ENCODE results near the gene C5orf34. TPM values are rescaled to one million over a fixed set of nuclear protein-coding genes. Genes with fewer than 3 reads are reported as not detected.
"Not testable (repeated sequence)": the region's sequence is repeated elsewhere in the genome, so short reads cannot be mapped to it uniquely, and the experiment has no call there.

The C5orf34 gene
- total RNA-seq, 1 donor, result 1.8 TPM

DNA sequence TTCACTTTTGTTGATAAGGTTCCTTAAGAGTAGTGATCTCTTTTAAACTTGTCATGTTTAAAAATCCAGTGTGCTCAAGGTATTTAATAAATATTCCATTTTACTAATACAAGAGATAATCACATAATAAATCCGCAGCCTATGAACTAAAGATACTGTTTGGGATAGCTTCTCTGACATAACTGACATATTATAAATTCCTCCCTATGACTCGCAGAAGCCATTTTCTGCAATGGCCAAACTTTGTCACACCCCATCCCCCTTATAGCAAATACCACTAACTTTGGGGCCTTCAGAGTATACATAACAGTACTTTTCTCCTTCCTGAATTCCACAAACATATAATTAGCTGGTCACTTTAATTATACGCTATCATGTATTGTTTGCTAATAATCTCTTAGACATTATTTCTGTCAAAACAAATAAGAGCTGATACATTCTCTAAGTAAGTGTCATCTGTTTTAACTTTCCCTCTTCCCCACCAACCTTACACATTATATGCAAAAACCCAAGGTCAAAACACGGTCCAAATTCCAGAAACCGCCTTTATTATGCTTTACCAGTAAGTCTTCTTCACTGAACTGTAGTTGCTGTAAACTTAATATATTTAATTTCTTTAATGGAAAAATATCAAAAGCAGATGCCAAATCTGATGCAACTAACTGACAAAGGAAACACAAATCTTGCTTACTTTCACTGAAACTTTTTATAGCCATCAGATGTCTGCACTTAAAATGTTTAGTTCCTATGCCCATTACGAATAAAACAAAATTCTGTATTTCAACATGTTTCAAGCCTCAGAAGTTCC is 32.3 kb downstream of the C5orf34 start:
- peak; percentile 86 for DNase-seq (ENCODE audit: insufficient read length, low spot score, missing footprints)
- Histone ChIP-seq H3K36me3 (ENCODE audit: insufficient read depth, low read length) (no peaks in the 10 kb centered on the region), H3K4me1 (ENCODE audit: insufficient read depth, low read length) (peaks cover 12% of the 10 kb centered on the region), H2AFZ (ENCODE audit: low read length) (peak overlapping the region; percentile 97), H3K79me2 (ENCODE audit: insufficient read depth, low read length) (peaks cover 40% of the 10 kb centered on the region), H3K4me3 (ENCODE audit: insufficient read depth, low read length) (peak overlapping the region; percentile 82), H3K9me3 (ENCODE audit: low read depth, low read length) (no peaks in the 10 kb centered on the region), H3K27ac (ENCODE audit: low read depth, low read length) (peak overlapping the region; percentile 99), H4K20me1 (ENCODE audit: insufficient read depth, low read length) (no peaks in the 10 kb centered on the region), H3K4me2 (ENCODE audit: insufficient read depth, low read length) (peak overlapping the region; percentile 78), H3K27me3 (ENCODE audit: insufficient read depth, low read length) (no peaks in the 10 kb centered on the region)
- TF ChIP-seq, protein P1, sequence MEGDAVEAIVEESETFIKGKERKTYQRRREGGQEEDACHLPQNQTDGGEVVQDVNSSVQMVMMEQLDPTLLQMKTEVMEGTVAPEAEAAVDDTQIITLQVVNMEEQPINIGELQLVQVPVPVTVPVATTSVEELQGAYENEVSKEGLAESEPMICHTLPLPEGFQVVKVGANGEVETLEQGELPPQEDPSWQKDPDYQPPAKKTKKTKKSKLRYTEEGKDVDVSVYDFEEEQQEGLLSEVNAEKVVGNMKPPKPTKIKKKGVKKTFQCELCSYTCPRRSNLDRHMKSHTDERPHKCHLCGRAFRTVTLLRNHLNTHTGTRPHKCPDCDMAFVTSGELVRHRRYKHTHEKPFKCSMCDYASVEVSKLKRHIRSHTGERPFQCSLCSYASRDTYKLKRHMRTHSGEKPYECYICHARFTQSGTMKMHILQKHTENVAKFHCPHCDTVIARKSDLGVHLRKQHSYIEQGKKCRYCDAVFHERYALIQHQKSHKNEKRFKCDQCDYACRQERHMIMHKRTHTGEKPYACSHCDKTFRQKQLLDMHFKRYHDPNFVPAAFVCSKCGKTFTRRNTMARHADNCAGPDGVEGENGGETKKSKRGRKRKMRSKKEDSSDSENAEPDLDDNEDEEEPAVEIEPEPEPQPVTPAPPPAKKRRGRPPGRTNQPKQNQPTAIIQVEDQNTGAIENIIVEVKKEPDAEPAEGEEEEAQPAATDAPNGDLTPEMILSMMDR (IDR thresholded peaks at IDR 0.05; ENCODE audit: extremely low read depth, low read depth, low read length), result no peak

DNA sequence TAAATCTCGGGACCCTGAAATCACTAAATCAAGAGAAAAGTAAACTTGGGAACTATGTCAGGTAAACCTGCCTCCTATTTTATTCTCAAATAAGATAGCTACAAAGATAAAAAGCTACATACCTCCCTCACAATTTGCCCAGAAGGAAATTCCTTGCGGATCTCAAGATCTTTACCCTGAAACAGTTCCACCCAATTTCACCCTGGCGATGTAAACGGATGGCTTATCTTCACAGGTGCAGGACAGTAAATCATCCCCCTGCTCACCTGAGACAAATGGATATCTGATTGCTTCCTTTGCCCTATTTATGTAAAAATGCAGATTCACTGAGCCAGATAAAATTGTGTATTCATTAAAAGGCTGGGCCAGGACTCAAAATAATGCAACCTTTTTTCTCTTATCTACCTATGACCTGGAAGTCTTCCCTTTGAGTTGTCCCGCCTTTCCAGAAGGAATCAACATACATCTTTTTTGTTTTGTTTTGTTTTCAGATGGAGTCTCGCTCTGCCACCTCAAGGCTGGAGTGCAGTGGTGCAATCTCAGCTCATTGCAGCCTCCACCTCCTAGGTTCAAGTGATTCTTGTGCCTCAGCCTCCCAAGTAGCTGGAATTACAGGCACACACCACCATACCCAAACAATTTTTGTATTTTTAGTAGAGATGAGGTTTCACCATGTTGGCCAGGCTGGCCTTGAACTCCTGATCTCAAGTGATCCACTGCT is 45.1 kb downstream of the C5orf34 start:
- DNase-seq (ENCODE audit: insufficient read length, low spot score, missing footprints), result no peak
- H4K20me1 ChIP-seq (ENCODE audit: insufficient read depth, low read length), result no peaks in the 10 kb centered on the region
- no peak overlapping the region for H3K4me2 ChIP-seq (ENCODE audit: insufficient read depth, low read length)
- H3K79me2 ChIP-seq (ENCODE audit: insufficient read depth, low read length), result peaks cover 46% of the 10 kb centered on the region
- H3K36me3 ChIP-seq (ENCODE audit: insufficient read depth, low read length), result peaks cover 16% of the 10 kb centered on the region
- H3K4me1 ChIP-seq (ENCODE audit: insufficient read depth, low read length), result no peaks in the 10 kb centered on the region
- H3K27me3 ChIP-seq (ENCODE audit: insufficient read depth, low read length), result no peaks in the 10 kb centered on the region
- TF ChIP-seq, protein P1 (IDR thresholded peaks at IDR 0.05; ENCODE audit: extremely low read depth, low read depth, low read length), result no peak
- no peak overlapping the region for H2AFZ ChIP-seq (ENCODE audit: low read length)
- H3K27ac ChIP-seq (ENCODE audit: low read depth, low read length), result no peak overlapping the region
- H3K4me3 ChIP-seq (ENCODE audit: insufficient read depth, low read length), result no peak overlapping the region
- H3K9me3 ChIP-seq (ENCODE audit: low read depth, low read length), result peaks cover 3% of the 10 kb centered on the region

DNA sequence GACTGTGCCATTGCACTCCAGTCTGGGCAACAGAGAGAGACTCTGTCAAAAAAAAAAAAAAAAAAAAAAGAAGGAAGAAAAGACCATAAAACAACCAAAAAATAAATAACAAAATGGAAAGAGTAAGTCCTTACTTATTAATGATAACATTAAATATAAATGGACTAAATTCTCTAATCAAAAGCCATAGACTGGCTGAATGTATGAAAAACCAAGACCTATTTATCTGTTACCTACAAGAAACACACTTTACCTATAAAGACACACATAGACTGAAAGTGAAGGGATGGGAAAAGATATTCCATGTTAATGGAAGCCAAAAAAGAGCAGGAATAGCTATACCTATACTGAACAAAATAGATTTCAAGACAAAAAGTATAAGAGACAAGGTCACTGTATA is 47.8 kb downstream of the C5orf34 start:
- no peak overlapping the region for H2AFZ ChIP-seq (ENCODE audit: low read length)
- no peak for DNase-seq (ENCODE audit: insufficient read length, low spot score, missing footprints)
- H3K27me3 ChIP-seq (ENCODE audit: insufficient read depth, low read length), result no peaks in the 10 kb centered on the region
- peaks cover 3% of the 10 kb centered on the region for H3K9me3 ChIP-seq (ENCODE audit: low read depth, low read length)
- no peaks in the 10 kb centered on the region for H3K4me1 ChIP-seq (ENCODE audit: insufficient read depth, low read length)
- H4K20me1 ChIP-seq (ENCODE audit: insufficient read depth, low read length), result no peaks in the 10 kb centered on the region
- H3K4me2 ChIP-seq (ENCODE audit: insufficient read depth, low read length), result no peak overlapping the region
- no peak overlapping the region for H3K27ac ChIP-seq (ENCODE audit: low read depth, low read length)
- no peak overlapping the region for H3K4me3 ChIP-seq (ENCODE audit: insufficient read depth, low read length)
- H3K36me3 ChIP-seq (ENCODE audit: insufficient read depth, low read length), result peaks cover 14% of the 10 kb centered on the region
- TF ChIP-seq, protein P1 (IDR thresholded peaks at IDR 0.05; ENCODE audit: extremely low read depth, low read depth, low read length), result no peak
- peaks cover 38% of the 10 kb centered on the region for H3K79me2 ChIP-seq (ENCODE audit: insufficient read depth, low read length)

DNA sequence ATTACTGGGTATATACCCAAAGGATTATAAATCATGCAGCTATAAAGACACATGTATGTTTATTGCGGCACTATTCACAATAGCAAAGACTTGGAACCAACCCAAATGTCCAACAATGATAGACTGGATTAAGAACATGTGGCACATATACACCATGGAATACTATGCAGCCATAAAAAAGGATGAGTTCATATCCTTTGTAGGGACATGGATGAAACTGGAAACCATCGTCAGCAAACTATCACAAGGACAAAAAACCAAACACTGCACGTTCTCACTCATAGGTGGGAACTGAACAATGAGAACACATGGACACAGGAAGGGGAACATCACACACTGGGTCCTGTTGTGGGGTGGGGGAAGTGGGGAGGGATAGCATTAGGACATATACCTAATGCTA is 49.5 kb downstream of the C5orf34 start:
- not testable (repeated sequence) for H3K4me3 ChIP-seq (ENCODE audit: insufficient read depth, low read length); H3K27ac ChIP-seq (ENCODE audit: low read depth, low read length); H3K4me1 ChIP-seq (ENCODE audit: insufficient read depth, low read length); H3K9me3 ChIP-seq (ENCODE audit: low read depth, low read length); H4K20me1 ChIP-seq (ENCODE audit: insufficient read depth, low read length); H3K4me2 ChIP-seq (ENCODE audit: insufficient read depth, low read length); H3K27me3 ChIP-seq (ENCODE audit: insufficient read depth, low read length); H2AFZ ChIP-seq (ENCODE audit: low read length); DNase-seq (ENCODE audit: insufficient read length, low spot score, missing footprints)
- Histone ChIP-seq H3K36me3 (ENCODE audit: insufficient read depth, low read length) (peaks cover 14% of the 10 kb centered on the region), H3K79me2 (ENCODE audit: insufficient read depth, low read length) (peaks cover 41% of the 10 kb centered on the region)
